GM19452 (cell line): Measurements from ENCODE around the gene PCSK6.

Experiments
- ATAC-seq: cut with Tn5 transposase; IDR thresholded peaks from one replicate; pipeline ENCODE4 v1.9.1; 2021; ENCODE audit not compliant: unreplicated experiment

The PCSK6 gene

GRCh38 chr15:101489599-101490407 is at the start of gene PCSK6:
TSS of gene PCSK6 (minus strand) at chr15:101489707. CDS start at chr15:101489670, 37 bp downstream.
- no peak for ATAC-seq

- no peak for ATAC-seq
These were observed 49.5 kb upstream of the PCSK6 start for GRCh38 chr15:101538996-101539395.

GRCh38 chr15:101538177-101538576 is 48.7 kb upstream of the PCSK6 start:
- ATAC-seq: no peak

GRCh38 chr15:101537483-101538080 is 48.1 kb upstream of the PCSK6 start:
- ATAC-seq: no peak

- ATAC-seq: no peak
These were observed 47.4 kb upstream of the PCSK6 start for GRCh38 chr15:101536875-101537405.

- no peak for ATAC-seq
These were observed 46.8 kb upstream of the PCSK6 start for GRCh38 chr15:101536166-101536874.

- ATAC-seq: no peak
These were observed 45.8 kb upstream of the PCSK6 start for GRCh38 chr15:101535170-101535902.

GRCh38 chr15:101534376-101534970 is 45.0 kb upstream of the PCSK6 start:
- ATAC-seq: no peak

- ATAC-seq: no peak
These were observed 44.0 kb upstream of the PCSK6 start for GRCh38 chr15:101533371-101534140.

- ATAC-seq: no peak
These were observed 43.4 kb upstream of the PCSK6 start for GRCh38 chr15:101532865-101533264.

GRCh38 chr15:101531170-101531569 is 41.7 kb upstream of the PCSK6 start:
- no peak for ATAC-seq

GRCh38 chr15:101530224-101530958 is 40.9 kb upstream of the PCSK6 start:
- no peak for ATAC-seq

- ATAC-seq: no peak
These were observed 39.4 kb upstream of the PCSK6 start for GRCh38 chr15:101528917-101529299.

GRCh38 chr15:101528108-101528916 is 38.8 kb upstream of the PCSK6 start:
- no peak for ATAC-seq

GRCh38 chr15:101526890-101527289 is 37.4 kb upstream of the PCSK6 start:
- no peak for ATAC-seq

GRCh38 chr15:101526442-101526841 is 36.9 kb upstream of the PCSK6 start:
- ATAC-seq: no peak

- ATAC-seq: no peak
These were observed 36.5 kb upstream of the PCSK6 start for GRCh38 chr15:101526021-101526420.

GRCh38 chr15:101525087-101525669 is 35.7 kb upstream of the PCSK6 start:
- ATAC-seq: no peak
